Activated naive CD4-positive, alpha-beta T cell treated with anti-CD3 and anti-CD28 coated beads for 36 hours (primary cell): Measurements from ENCODE around the gene FAM210A. TPM values are rescaled to one million over a fixed set of nuclear protein-coding genes. Genes with fewer than 3 reads are reported as not detected.

Source experiments
- CTCF ChIA-PET: fragments of 350-600 bp; sonication (Branson Sonifier 250); formaldehyde crosslinking; loops from one replicate; lab custom pipeline; 2021; ENCODE audit warnings: antibody characterized with exemption; lab: Charles Lee
- DNase-seq: peaks from one replicate; pipeline ENCODE4 v3.0.0-alpha.2; 2020
- H3K27ac Mint-ChIP-seq: one replicate; pipeline ENCODE4 v1.8.0; 2021; ENCODE audit warnings: mild to moderate bottlenecking, mixed read lengths
- H3K27me3 Mint-ChIP-seq: one replicate; pipeline ENCODE4 v1.8.0; 2021; ENCODE audit warnings: low read depth, mixed read lengths
- H3K36me3 Mint-ChIP-seq: one replicate; pipeline ENCODE4 v1.8.0; 2021; ENCODE audit warnings: low read depth, mixed read lengths
- H3K4me1 Mint-ChIP-seq: one replicate; pipeline ENCODE4 v1.8.0; 2021; ENCODE audit warnings: low read depth, mixed read lengths
- H3K4me3 Mint-ChIP-seq: one replicate; pipeline ENCODE4 v1.8.0; 2021; ENCODE audit warnings: mild to moderate bottlenecking, moderate library complexity, mixed read lengths
- H3K9me3 Mint-ChIP-seq: one replicate; pipeline ENCODE4 v1.8.0; 2021; ENCODE audit warnings: mixed read lengths
- intact Hi-C: fragments of 100-400 bp; cut with micrococcal nuclease; formaldehyde crosslinking; loops from one replicate; pipeline ENCODE4 v1.15.1; 2023
- total RNA-seq, 2 experiments: library from RNA; stranded (reverse); gene quantifications; one replicate each; pipeline ENCODE4 v1.2.3, GENCODE V29; 2021

The FAM210A gene
- total RNA-seq, 2 experiments from 2014 or later = 18.6 to 20.2 TPM

DNA sequence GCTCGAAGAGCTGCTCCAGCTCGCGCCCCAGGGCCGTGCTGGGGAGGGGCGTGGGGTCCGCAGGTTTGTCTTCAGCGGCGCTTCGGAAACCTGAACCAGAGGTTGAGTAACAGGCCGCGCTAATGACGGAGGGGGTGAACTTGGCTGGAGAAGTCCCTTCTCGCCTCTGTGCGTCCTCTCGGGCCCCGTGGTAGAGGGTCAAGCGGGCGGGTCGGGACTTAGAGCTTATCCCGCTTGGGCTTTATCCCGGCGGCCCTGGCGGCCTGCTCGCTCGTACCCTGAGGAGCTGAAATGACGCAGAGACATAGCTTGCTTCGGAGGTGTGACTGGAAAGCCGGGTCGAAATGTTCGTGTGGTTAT is 594 bp upstream of the FAM210A start:
- Mint-ChIP-seq H3K4me1 (peaks cover 49% of the 10 kb centered on the region), H3K9me3 (no peaks in the 10 kb centered on the region), H3K27ac (peak overlapping the region; percentile 89), H3K36me3 (peaks cover 5% of the 10 kb centered on the region), H3K27me3 (no peaks in the 10 kb centered on the region), H3K4me3 (peak overlapping the region; percentile 91)
- intact Hi-C loops = loop anchor here (1.0 to 10.0 kb wide), 11 partner anchors 52 to 1024 kb away; partner anchors contain the start of genes CEP76, PSMG2, PTPN2 and ZNF519
- DNase-seq = peak; percentile 47
- CTCF ChIA-PET = interaction anchor here (0.6 to 2.1 kb wide), 4 partner anchors 13 to 267 kb away, joined by 3 to 6 read pairs (median 3); no protein-coding TSS in a partner anchor

DNA sequence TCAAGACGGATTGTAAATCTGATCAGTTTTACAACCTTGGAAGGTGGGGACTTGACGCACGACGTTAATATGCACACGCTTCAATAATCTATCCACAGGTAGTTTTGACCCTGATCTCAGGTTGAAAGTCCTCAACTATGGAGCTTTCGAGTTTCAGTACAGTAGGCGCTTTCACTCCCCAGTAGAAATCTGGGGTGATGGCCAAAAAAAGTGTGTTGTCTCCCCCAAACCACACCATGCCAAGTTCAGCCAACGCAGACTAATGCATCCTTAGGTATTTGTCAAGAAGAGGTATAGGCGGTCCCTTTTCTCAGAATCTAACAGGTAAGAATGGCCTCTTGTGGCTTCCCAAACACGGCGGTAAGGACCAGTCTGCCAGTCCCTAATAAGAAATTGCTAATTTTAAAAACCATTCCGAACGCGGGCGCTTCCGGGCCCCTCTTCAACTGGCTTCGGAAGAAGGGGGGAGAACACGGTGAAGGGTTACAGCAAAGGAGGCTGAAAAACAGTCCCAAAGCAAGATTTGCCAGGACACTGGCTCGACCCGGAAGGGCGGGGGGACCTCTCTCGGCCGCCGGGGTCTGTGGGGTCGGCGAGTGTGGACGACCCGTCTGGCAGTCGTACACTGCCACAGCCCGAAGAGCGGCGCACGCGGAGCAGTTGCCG is 659 bp downstream of the FAM210A start:
- Mint-ChIP-seq H3K4me1 (peaks cover 48% of the 10 kb centered on the region), H3K9me3 (no peaks in the 10 kb centered on the region), H3K4me3 (peak overlapping the region; percentile 91), H3K27ac (peak overlapping the region; percentile 27), H3K36me3 (peaks cover 4% of the 10 kb centered on the region), H3K27me3 (no peaks in the 10 kb centered on the region)
- intact Hi-C loops = loop anchor here (1.0 to 10.0 kb wide), 11 partner anchors 51 to 1023 kb away; partner anchors contain the start of genes CEP76, PSMG2, PTPN2 and ZNF519
- CTCF ChIA-PET = interaction anchor here (0.8 to 2.1 kb wide), 2 partner anchors 12 to 509 kb away, joined by 3 to 6 read pairs; no protein-coding TSS in a partner anchor
- peak; percentile 21 for DNase-seq

DNA sequence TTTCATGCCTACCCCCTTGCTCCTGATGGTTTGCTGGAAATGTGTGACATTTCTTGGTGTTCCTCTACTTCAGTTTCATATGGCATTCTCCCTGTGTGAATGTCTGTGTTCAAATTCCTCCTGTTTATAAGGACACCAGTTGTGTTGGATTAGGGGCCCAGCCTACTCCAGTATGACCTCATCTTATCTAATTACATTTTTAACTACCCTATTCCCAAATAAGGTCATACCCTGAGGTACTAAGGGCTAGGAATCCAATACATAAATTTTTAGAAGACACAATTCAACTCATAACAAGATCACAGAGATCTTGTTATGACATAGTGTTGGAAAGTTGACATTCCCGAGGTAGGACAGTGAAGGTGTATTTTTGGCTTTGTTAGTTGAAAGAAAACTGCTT is 5.5 kb downstream of the FAM210A start:
- Mint-ChIP-seq H3K27ac (no peak overlapping the region), H3K36me3 (peaks cover 5% of the 10 kb centered on the region), H3K27me3 (no peaks in the 10 kb centered on the region), H3K4me1 (peaks cover 40% of the 10 kb centered on the region), H3K4me3 (no peak overlapping the region), H3K9me3 (no peaks in the 10 kb centered on the region)
- DNase-seq = no peak
- intact Hi-C loops = loop anchor here (10.0 kb wide), 4 partner anchors 46 to 836 kb away; partner anchors contain the start of gene PTPN2
- CTCF ChIA-PET = no interaction called here

DNA sequence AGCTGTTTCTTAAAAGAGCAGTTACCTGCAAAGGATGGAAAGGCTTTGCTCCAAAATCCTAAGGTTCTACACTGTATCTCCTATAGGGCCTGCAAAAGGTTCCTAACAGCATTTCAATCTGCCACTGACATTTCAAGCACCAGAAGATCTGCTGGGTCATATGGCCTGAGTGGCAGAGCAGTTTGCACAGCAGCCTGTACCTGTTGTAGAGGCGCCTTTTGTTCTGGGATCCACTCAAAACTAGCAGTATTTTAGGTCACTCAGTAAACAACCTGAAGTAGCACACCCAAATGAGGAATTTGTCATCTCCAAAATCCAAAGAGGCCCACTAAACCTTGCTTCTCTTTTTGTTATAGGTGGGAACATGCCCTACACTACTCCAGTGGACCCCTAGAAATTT is 6.2 kb downstream of the FAM210A start:
- no peak overlapping the region for H3K4me3 Mint-ChIP-seq
- CTCF ChIA-PET = interaction anchor here (0.7 kb wide), 1 partner anchor 13 kb away, joined by 3 read pairs; no protein-coding TSS in a partner anchor
- intact Hi-C loops = loop anchor here (10.0 kb wide), 4 partner anchors 45 to 835 kb away; partner anchors contain the start of gene PTPN2

DNA sequence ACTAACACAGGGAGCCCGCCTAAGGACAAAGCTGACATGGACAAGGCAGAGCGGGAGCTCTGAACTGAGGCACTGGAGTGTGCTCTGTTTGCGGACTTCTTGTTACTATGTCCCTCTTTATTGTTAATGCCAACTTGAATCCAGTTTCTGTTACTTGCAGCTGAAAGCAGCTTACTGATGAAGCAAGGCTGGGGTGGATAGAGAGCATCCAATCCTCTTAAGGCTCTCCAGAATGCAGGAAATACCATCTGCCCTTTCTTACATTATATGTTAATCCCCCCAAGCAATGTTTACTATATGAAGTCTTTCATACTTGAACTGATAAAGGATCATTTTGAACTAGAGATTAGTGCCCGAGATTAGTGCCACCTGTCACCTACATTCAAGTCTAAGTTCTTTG is 9.4 kb downstream of the FAM210A start:
- H3K27ac Mint-ChIP-seq = no peak overlapping the region
- DNase-seq = no peak
- CTCF ChIA-PET = no interaction called here
- H3K36me3 Mint-ChIP-seq = peaks cover 5% of the 10 kb centered on the region
- peaks cover 24% of the 10 kb centered on the region for H3K4me1 Mint-ChIP-seq
- H3K9me3 Mint-ChIP-seq = no peaks in the 10 kb centered on the region
- intact Hi-C loops = no loop called here
- no peaks in the 10 kb centered on the region for H3K27me3 Mint-ChIP-seq
- no peak overlapping the region for H3K4me3 Mint-ChIP-seq

More for the DNA sequence above, 6.2 kb downstream of the FAM210A start:
- H3K27me3 Mint-ChIP-seq = no peaks in the 10 kb centered on the region
- H3K36me3 Mint-ChIP-seq = peaks cover 5% of the 10 kb centered on the region
- H3K27ac Mint-ChIP-seq = no peak overlapping the region
- no peak for DNase-seq
- no peaks in the 10 kb centered on the region for H3K9me3 Mint-ChIP-seq
- peaks cover 39% of the 10 kb centered on the region for H3K4me1 Mint-ChIP-seq

DNA sequence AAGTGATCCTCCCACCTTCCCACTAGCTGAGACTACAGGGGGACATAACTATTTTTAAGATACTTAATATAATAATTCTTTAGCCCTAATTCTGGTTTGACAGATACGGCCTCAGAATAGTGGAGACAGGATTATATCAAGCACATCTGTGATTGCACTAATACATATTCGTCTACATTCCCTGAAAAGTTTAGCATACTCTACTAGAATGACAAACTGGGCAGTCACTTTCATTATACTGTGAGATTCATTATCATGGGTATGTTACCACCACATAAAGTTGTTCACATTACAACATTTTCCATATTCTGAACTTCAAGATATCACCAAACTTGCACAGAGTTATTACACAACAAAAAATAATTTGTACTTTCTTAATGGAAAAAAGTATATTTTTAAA is 11.0 kb downstream of the FAM210A start:
- no peaks in the 10 kb centered on the region for H3K27me3 Mint-ChIP-seq
- H3K9me3 Mint-ChIP-seq = no peaks in the 10 kb centered on the region
- CTCF ChIA-PET = no interaction called here
- no peak overlapping the region for H3K27ac Mint-ChIP-seq
- no peak for DNase-seq
- H3K4me3 Mint-ChIP-seq = no peak overlapping the region
- H3K36me3 Mint-ChIP-seq = peaks cover 12% of the 10 kb centered on the region
- intact Hi-C loops = no loop called here
- H3K4me1 Mint-ChIP-seq = peaks cover 19% of the 10 kb centered on the region

- Mint-ChIP-seq H3K9me3 (no peaks in the 10 kb centered on the region), H3K27me3 (no peaks in the 10 kb centered on the region), H3K36me3 (peaks cover 12% of the 10 kb centered on the region), H3K4me1 (peaks cover 14% of the 10 kb centered on the region), H3K4me3 (no peak overlapping the region), H3K27ac (no peak overlapping the region)
- CTCF ChIA-PET = interaction anchor here (1.7 kb wide), 1 partner anchor 13 kb away, joined by 6 read pairs; the partner anchor contains the start of genes FAM210A and RNMT
- no peak for DNase-seq
- intact Hi-C loops = no loop called here
Observed at GRCh38 chr18:13713455-13714055, 12.8 kb downstream of the FAM210A start.

DNA sequence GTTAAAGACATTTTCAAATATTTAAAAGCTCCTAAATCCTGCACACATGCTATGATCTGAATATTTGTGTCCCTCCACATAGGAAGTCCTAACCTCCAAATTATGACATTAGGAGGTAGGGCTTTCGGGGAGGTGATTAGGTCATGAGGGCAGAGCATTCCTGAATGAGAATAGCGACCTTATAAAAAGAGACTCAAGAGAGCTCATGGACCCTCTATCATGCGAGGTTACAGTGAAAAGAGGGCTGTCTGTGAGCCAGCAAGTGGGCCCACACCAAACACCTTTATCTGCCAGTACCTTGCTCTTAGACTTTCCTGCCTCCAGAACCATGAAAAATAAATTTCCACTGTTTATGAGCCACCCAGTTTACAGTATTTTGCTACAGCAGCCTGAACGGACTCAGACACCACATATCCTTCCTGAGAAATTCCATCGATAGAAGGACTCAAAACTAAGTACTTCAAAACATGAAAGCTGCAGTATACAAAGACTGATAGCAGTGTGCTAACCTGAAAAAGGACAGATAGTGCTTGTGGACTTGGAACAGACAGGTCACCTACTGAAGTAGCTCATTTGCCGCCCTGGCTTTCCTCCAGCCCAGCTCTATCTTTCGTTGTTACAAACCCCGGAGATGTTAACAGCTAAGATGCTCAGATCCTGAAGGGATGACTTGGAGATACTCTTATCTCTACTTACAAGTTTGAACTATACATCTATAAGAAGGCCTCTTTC is 13.8 kb downstream of the FAM210A start:
- Mint-ChIP-seq H3K27ac (no peak overlapping the region), H3K27me3 (no peaks in the 10 kb centered on the region), H3K36me3 (peaks cover 11% of the 10 kb centered on the region), H3K9me3 (no peaks in the 10 kb centered on the region), H3K4me3 (no peak overlapping the region), H3K4me1 (peaks cover 10% of the 10 kb centered on the region)
- no peak for DNase-seq
- intact Hi-C loops = no loop called here
- CTCF ChIA-PET = interaction anchor here (0.6 to 1.7 kb wide), 3 partner anchors 14 to 1285 kb away, joined by 3 to 6 read pairs (median 3); partner anchors contain the start of genes FAM210A and RNMT

GRCh38 chr18:13710414-13710831 is 15.9 kb downstream of the FAM210A start:
- CTCF ChIA-PET = no interaction called here
- H3K9me3 Mint-ChIP-seq = peaks cover 3% of the 10 kb centered on the region
- no peaks in the 10 kb centered on the region for H3K4me1 Mint-ChIP-seq
- DNase-seq = no peak
- intact Hi-C loops = no loop called here
- H3K27me3 Mint-ChIP-seq = no peaks in the 10 kb centered on the region
- no peak overlapping the region for H3K4me3 Mint-ChIP-seq
- no peak overlapping the region for H3K27ac Mint-ChIP-seq
- H3K36me3 Mint-ChIP-seq = peaks cover 24% of the 10 kb centered on the region

DNA sequence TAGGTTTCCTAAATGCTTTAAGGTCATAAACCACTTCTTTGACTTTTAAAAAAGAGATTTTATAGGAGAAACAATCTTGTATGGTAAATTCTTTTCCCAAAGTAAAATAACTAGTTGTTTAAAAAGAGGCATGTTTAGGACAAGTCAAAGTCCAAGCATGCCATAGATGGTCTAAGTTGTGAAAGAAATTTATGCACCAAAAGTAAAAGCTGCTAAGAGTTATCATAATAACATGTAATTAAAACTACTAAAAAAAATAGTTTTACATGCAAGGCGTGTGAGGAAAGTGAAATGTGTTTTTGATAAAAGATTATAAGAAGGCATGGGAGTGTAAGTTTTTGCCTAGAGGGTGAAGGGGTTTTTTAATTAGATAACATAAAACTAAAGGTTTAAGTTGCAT is 22.5 kb downstream of the FAM210A start:
- peaks cover 47% of the 10 kb centered on the region for H3K36me3 Mint-ChIP-seq
- intact Hi-C loops = no loop called here
- no peak overlapping the region for H3K4me3 Mint-ChIP-seq
- peaks cover 40% of the 10 kb centered on the region for H3K9me3 Mint-ChIP-seq
- no peaks in the 10 kb centered on the region for H3K27me3 Mint-ChIP-seq
- CTCF ChIA-PET = no interaction called here
- no peak overlapping the region for H3K27ac Mint-ChIP-seq
- no peaks in the 10 kb centered on the region for H3K4me1 Mint-ChIP-seq
- no peak for DNase-seq

DNA sequence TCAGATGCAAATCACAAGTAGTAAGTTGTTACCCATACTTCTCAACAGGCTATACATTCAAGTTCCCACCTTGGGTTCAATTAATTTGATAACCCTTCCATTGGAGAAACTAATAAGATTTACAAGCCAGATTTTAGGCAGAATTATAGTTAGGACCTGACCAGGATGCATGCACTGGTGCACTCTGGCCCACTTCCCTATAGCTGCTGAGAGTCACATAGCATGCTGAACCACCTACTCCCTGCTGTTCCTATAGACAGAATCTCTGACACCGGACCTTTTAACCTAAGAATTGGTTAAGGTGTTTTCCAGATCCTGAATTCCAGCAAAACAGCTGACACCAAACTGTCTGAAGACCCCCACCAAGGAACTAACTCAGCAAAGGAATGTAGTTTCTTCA is 26.2 kb downstream of the FAM210A start:
- Mint-ChIP-seq H3K4me3 (no peak overlapping the region), H3K27me3 (no peaks in the 10 kb centered on the region), H3K36me3 (peaks cover 46% of the 10 kb centered on the region), H3K4me1 (peaks cover 4% of the 10 kb centered on the region), H3K9me3 (peaks cover 41% of the 10 kb centered on the region), H3K27ac (no peak overlapping the region)
- intact Hi-C loops = no loop called here
- CTCF ChIA-PET = interaction anchor here (1.1 kb wide), 1 partner anchor 10 kb away, joined by 3 read pairs; no protein-coding TSS in a partner anchor
- DNase-seq = no peak

GRCh38 chr18:13696961-13697360 is 29.4 kb downstream of the FAM210A start:
- Mint-ChIP-seq H3K27ac (no peak overlapping the region), H3K4me3 (no peak overlapping the region), H3K27me3 (no peaks in the 10 kb centered on the region), H3K36me3 (peaks cover 35% of the 10 kb centered on the region), H3K9me3 (peaks cover 31% of the 10 kb centered on the region), H3K4me1 (peaks cover 10% of the 10 kb centered on the region)
- intact Hi-C loops = no loop called here
- no peak for DNase-seq
- CTCF ChIA-PET = no interaction called here
